Measurements from ENCODE around the gene TSPAN9.
"Not testable (repeated sequence)": the region's sequence is repeated elsewhere in the genome, so short reads cannot be mapped to it uniquely, and the experiment has no call there.

The TSPAN9 gene

DNA sequence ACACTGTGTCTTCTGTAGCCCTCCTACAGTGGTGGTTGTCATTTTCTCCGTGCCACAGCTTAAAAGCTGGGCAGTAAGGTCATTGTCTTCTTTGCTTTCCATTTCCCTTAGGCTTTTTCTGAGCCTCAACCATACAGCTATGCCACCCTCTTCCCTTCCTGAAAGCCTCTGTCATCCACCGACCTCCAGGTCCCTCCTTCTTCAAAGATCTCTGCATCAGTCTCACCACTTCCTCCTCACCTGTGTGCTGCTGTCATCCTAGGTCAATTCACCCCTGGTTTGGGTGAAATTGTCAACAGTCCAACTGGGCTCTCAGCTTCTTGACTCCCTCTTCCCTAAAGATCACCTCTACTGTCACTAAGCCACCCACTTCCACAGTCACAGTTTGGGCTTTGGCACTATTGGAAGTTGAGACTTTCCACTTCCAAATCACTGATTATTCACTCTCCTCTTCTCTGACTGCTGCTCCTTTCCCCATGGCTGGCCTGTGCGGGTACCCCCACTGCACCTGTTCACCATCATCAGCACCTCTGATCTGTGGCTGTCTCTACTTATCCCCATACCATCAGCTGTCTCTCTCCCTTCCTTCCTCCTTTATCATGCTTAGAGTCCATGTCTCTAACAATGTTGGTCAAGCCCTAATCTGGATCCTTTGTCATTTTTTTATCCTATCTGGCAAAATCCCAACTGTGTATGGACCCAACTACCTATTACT is 15.5 kb upstream of the TSPAN9 start:
- Histone ChIP-seq H3K27me3 (no peaks in the 10 kb centered on the region), H3K27ac (no peak overlapping the region), H3K36me3 (no peaks in the 10 kb centered on the region), H3K4me1 (peaks cover 0 to 13% (median 6%) of the 10 kb centered on the region in 10 experiments; a peak in 12 of 20 replicates), H3K9ac (no peak overlapping the region), H3K4me2 (no peak overlapping the region), H3K9me3 (replicated peaks in 1 of 11) (peaks cover 11 to 18% (median 15%) of the 10 kb centered on the region in 11 experiments; a peak in 19 of 22 replicates), H3K4me3 (no peak overlapping the region), H4K20me1 (no peaks in the 10 kb centered on the region)
- TF ChIP-seq Cebpa-rat (IDR thresholded peaks at IDR 0.05), result no peak

- no peak overlapping the region for H3K9ac ChIP-seq
These were observed 11.9 kb upstream of the TSPAN9 start for GRCh38 chr12:3065300-3065699.

DNA sequence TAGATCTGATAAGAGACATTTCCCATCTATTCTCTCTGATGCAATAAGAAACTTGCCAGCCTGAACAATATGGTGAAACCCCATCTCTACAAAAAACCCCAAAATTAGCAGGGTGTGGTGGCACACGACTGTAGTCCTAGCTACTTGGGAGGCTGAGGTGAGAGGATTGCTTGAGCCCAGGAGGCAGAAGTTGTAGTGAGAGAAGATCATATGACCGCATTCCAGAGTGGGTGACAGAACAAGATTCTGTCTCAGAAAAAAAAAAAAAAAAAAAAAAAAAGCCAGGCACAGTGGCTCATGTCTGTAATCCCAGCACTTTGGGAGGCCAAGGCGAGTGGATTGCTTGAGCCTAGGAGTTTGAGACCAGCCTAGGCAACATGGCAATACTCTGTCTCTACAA is 11.3 kb upstream of the TSPAN9 start:
- H3K36me3 ChIP-seq, H3K9ac ChIP-seq, H4K20me1 ChIP-seq, H3K4me3 ChIP-seq, H3K27ac ChIP-seq: not testable (repeated sequence)
- peak overlapping the region in 5 of 11 experiments; percentile 58 to 82 (median 78); a peak in 8 of 22 replicates for H3K4me2 ChIP-seq
- peaks cover 0 to 19% (median 7%) of the 10 kb centered on the region in 11 experiments; a peak in 10 of 22 replicates for H3K27me3 ChIP-seq
- H3K9me3 ChIP-seq (replicated peaks in 1 of 11), result peaks cover 11 to 18% (median 15%) of the 10 kb centered on the region in 11 experiments; a peak in 19 of 22 replicates
- H3K4me1 ChIP-seq, result peaks cover 0 to 48% (median 15%) of the 10 kb centered on the region in 10 experiments; a peak in 13 of 20 replicates

More at GRCh38 chr12:3065300-3065699, 11.9 kb upstream of the TSPAN9 start:
- H3K36me3 ChIP-seq, result no peaks in the 10 kb centered on the region
- peaks cover 0 to 43% (median 15%) of the 10 kb centered on the region in 10 experiments; a peak in 13 of 20 replicates for H3K4me1 ChIP-seq
- TF ChIP-seq Cebpa-rat (IDR thresholded peaks at IDR 0.05), result no peak
- peaks cover 11 to 18% (median 15%) of the 10 kb centered on the region in 11 experiments; a peak in 19 of 22 replicates for H3K9me3 ChIP-seq (replicated peaks in 1 of 11)
- H4K20me1 ChIP-seq, result no peaks in the 10 kb centered on the region
- no peak overlapping the region for H3K27ac ChIP-seq
- no peak overlapping the region for H3K4me2 ChIP-seq
- H3K4me3 ChIP-seq, result no peak overlapping the region
- H3K27me3 ChIP-seq, result peaks cover 0 to 14% (median 6%) of the 10 kb centered on the region in 11 experiments; a peak in 10 of 22 replicates

- peaks cover 0 to 65% (median 28%) of the 10 kb centered on the region in 10 experiments; a peak in 17 of 20 replicates for H3K4me1 ChIP-seq
These were observed 7.5 kb upstream of the TSPAN9 start for GRCh38 chr12:3069714-3070113.

DNA sequence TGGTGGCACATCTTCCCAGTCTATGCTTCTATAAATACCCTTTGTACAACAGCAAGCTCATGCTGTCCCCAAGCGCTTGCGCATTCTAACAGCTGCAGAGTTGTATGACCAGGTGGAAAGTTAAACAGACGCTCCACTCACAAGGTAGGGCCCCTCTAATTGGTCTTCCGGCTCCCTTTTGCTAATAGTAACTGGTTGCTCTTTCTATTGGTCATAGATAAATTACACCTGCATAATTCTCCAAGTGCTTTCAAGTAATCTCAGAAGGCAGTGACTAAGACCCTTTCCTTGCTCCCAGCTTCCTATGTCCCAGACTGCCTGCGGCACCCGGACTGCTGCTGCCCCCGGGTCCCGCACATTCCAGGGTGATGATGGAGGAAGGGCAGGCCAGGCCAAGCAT is 6.1 kb upstream of the TSPAN9 start:
- H4K20me1 ChIP-seq, result no peaks in the 10 kb centered on the region
- no peak overlapping the region for H3K27ac ChIP-seq

More at GRCh38 chr12:3069714-3070113, 7.5 kb upstream of the TSPAN9 start:
- H3K36me3 ChIP-seq, result no peaks in the 10 kb centered on the region
- no peak overlapping the region for H3K9ac ChIP-seq
- peaks cover 0 to 5% (median 2%) of the 10 kb centered on the region in 11 experiments; a peak in 7 of 22 replicates for H3K9me3 ChIP-seq (replicated peaks in 1 of 11)
- H4K20me1 ChIP-seq, result no peaks in the 10 kb centered on the region
- H3K4me3 ChIP-seq, result no peak overlapping the region
- H3K27ac ChIP-seq, result no peak overlapping the region
- peaks cover 0 to 35% (median 7%) of the 10 kb centered on the region in 11 experiments; a peak in 10 of 22 replicates for H3K27me3 ChIP-seq
- H3K4me2 ChIP-seq, result peak overlapping the region in 3 of 11 experiments; percentile 7 to 32 (median 9); a peak in 2 of 22 replicates
- no peak for TF ChIP-seq Cebpa-rat (IDR thresholded peaks at IDR 0.05)

DNA sequence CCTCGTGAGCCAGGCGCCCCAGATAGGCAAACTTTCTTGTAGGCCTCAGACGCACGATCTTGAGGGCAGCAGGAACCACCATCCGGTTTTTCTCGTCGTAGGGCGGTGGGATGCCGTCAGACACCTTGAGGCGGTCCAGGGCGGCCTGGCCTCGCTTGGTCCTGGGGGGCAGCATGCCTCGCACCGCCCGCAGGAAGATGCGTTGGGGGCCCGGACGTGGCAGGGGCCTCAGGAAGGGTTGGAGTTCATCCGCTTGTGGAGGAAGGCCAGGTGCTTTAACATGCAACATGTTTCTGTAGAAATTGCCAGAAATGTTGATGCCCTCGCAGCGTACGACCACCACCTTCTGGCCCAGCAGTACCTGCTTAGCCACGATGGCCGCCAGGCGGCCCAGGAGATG is 5.5 kb upstream of the TSPAN9 start:
- no peak for TF ChIP-seq Cebpa-rat (IDR thresholded peaks at IDR 0.05)
- Histone ChIP-seq H4K20me1 (no peaks in the 10 kb centered on the region), H3K4me2 (no peak overlapping the region), H3K9ac (no peak overlapping the region), H3K36me3 (no peaks in the 10 kb centered on the region), H3K4me1 (peaks cover 5 to 72% (median 38%) of the 10 kb centered on the region in 10 experiments; a peak in 18 of 20 replicates), H3K9me3 (replicated peaks in 1 of 11) (no peaks in the 10 kb centered on the region), H3K27me3 (peaks cover 0 to 47% (median 7%) of the 10 kb centered on the region in 11 experiments; a peak in 10 of 22 replicates), H3K27ac (no peak overlapping the region), H3K4me3 (no peak overlapping the region)

More for the DNA sequence above, 6.1 kb upstream of the TSPAN9 start:
- Histone ChIP-seq H3K9me3 (replicated peaks in 1 of 11) (no peaks in the 10 kb centered on the region), H3K4me3 (no peak overlapping the region), H3K27me3 (peaks cover 0 to 45% (median 7%) of the 10 kb centered on the region in 11 experiments; a peak in 10 of 22 replicates), H3K9ac (no peak overlapping the region), H3K4me1 (peaks cover 0 to 72% (median 38%) of the 10 kb centered on the region in 10 experiments; a peak in 17 of 20 replicates), H3K4me2 (peak overlapping the region in 5 of 11 experiments; percentile 10 to 35 (median 21); a peak in 4 of 22 replicates), H3K36me3 (no peaks in the 10 kb centered on the region)
- no peak for TF ChIP-seq Cebpa-rat (IDR thresholded peaks at IDR 0.05)

- peak in 1 of 11 experiments; percentile 58; a peak in 1 of 22 replicates for TF ChIP-seq Cebpa-rat (IDR thresholded peaks at IDR 0.05)
- Histone ChIP-seq H3K9ac (no peak overlapping the region), H3K27me3 (peaks cover 0 to 55% (median 13%) of the 10 kb centered on the region in 11 experiments; a peak in 14 of 22 replicates), H3K4me2 (peak overlapping the region; percentile 14 to 94 (median 52); a peak in 20 of 22 replicates), H3K4me1 (peaks cover 10 to 65% (median 41%) of the 10 kb centered on the region in 10 experiments), H3K36me3 (no peaks in the 10 kb centered on the region), H3K27ac (no peak overlapping the region), H3K4me3 (no peak overlapping the region), H3K9me3 (replicated peaks in 1 of 11) (no peaks in the 10 kb centered on the region), H4K20me1 (no peaks in the 10 kb centered on the region)
These were observed 3.5 kb upstream of the TSPAN9 start for GRCh38 chr12:3073438-3074250.

DNA sequence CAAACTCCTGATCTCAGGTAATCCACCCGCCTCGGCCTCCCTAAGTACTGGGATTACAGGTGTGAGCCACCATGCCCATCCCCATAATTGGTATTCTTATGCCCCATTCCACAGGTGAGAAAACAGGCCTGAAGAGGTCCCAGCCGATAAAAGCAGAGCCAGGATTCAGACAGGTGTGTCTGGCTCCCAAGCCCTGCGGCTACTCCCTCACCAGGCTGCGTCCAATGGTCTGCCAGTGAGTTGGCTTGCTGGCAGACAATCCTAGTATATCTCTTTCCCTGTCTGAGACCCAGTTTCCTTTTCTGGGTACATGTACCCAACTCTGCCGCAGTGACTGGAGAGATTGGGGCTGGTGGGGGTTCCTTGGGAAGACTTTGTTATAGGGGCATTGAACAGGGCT is 1.9 kb upstream of the TSPAN9 start:
- H3K9ac ChIP-seq, result no peak overlapping the region
- peaks cover 10 to 57% (median 41%) of the 10 kb centered on the region in 10 experiments for H3K4me1 ChIP-seq
- H3K27ac ChIP-seq, result no peak overlapping the region
- no peaks in the 10 kb centered on the region for H4K20me1 ChIP-seq
- H3K27me3 ChIP-seq, result peaks cover 0 to 41% (median 7%) of the 10 kb centered on the region in 11 experiments; a peak in 12 of 22 replicates
- H3K36me3 ChIP-seq, result no peaks in the 10 kb centered on the region
- no peaks in the 10 kb centered on the region for H3K9me3 ChIP-seq (replicated peaks in 1 of 11)
- H3K4me2 ChIP-seq, result peak overlapping the region in 7 of 11 experiments; percentile 5 to 94 (median 66); a peak in 9 of 22 replicates
- no peak overlapping the region for H3K4me3 ChIP-seq
- TF ChIP-seq Cebpa-rat (IDR thresholded peaks at IDR 0.05), result no peak
